GM19463 (cell line): ENCODE data around the gene MAN1A2.
"Not testable (repeated sequence)": the region's sequence is repeated elsewhere in the genome, so short reads cannot be mapped to it uniquely, and the experiment has no call there.

Source experiments
- ATAC-seq: cut with Tn5 transposase; IDR thresholded peaks from one replicate; pipeline ENCODE4 v1.9.1; 2021; ENCODE audit warnings: mild to moderate bottlenecking, moderate library complexity; ENCODE audit not compliant: unreplicated experiment

MAN1A2 gene

GRCh38 chr1:117396636-117397035 is 29.4 kb downstream of the MAN1A2 start:
- ATAC-seq, result no peak

GRCh38 chr1:117398957-117399356 is 31.7 kb downstream of the MAN1A2 start:
- ATAC-seq, result no peak

GRCh38 chr1:117401761-117402160 is 34.5 kb downstream of the MAN1A2 start:
- ATAC-seq, result no peak

GRCh38 chr1:117403597-117403996 is 36.3 kb downstream of the MAN1A2 start:
- no peak for ATAC-seq

- ATAC-seq, result no peak
Observed at GRCh38 chr1:117405042-117405441, 37.8 kb downstream of the MAN1A2 start.

GRCh38 chr1:117412472-117412871 is 45.2 kb downstream of the MAN1A2 start:
- ATAC-seq, result no peak

GRCh38 chr1:117413412-117413811 is 46.2 kb downstream of the MAN1A2 start:
- ATAC-seq, result no peak

GRCh38 chr1:117414943-117415342 is 47.7 kb downstream of the MAN1A2 start:
- no peak for ATAC-seq

GRCh38 chr1:117416004-117416403 is 48.8 kb downstream of the MAN1A2 start:
- ATAC-seq, result no peak

GRCh38 chr1:117416546-117417125 is 49.4 kb downstream of the MAN1A2 start:
- no peak for ATAC-seq

- ATAC-seq, result no peak
Observed at GRCh38 chr1:117425050-117425734, 57.9 kb downstream of the MAN1A2 start.

GRCh38 chr1:117427297-117427696 is 60.0 kb downstream of the MAN1A2 start:
- no peak for ATAC-seq

GRCh38 chr1:117433943-117434342 is 66.7 kb downstream of the MAN1A2 start:
- no peak for ATAC-seq

- no peak for ATAC-seq
Observed at GRCh38 chr1:117436513-117436912, 69.3 kb downstream of the MAN1A2 start.

GRCh38 chr1:117447661-117448060 is 80.4 kb downstream of the MAN1A2 start:
- ATAC-seq, result no peak

- no peak for ATAC-seq
Observed at GRCh38 chr1:117452216-117452615, 85.0 kb downstream of the MAN1A2 start.

- ATAC-seq, result no peak
Observed at GRCh38 chr1:117453958-117454357, 86.7 kb downstream of the MAN1A2 start.

- ATAC-seq, result not testable (repeated sequence)
Observed at GRCh38 chr1:117458410-117458809, 91.2 kb downstream of the MAN1A2 start.

- ATAC-seq, result no peak
Observed at GRCh38 chr1:117466761-117467160, 99.5 kb downstream of the MAN1A2 start.

- no peak for ATAC-seq
Observed at GRCh38 chr1:117467336-117467735, 100.1 kb downstream of the MAN1A2 start.

- no peak for ATAC-seq
Observed at GRCh38 chr1:117473063-117473462, 105.8 kb downstream of the MAN1A2 start.

- ATAC-seq, result not testable (repeated sequence)
Observed at GRCh38 chr1:117475495-117475894, 108.2 kb downstream of the MAN1A2 start.

- no peak for ATAC-seq
Observed at GRCh38 chr1:117479086-117479485, 111.8 kb downstream of the MAN1A2 start.
